Measurements from ENCODE around the gene TAS2R40. TPM values are rescaled to one million over a fixed set of nuclear protein-coding genes. Genes with fewer than 3 reads are reported as not detected.
A peak's percentile ranks its signal among the peaks of the same experiment; 100 is the strongest.
"Not testable (repeated sequence)": the region's sequence is repeated elsewhere in the genome, so short reads cannot be mapped to it uniquely, and the experiment has no call there.

The TAS2R40 gene
- not detected in 2 replicates for total RNA-seq

- DNase-seq (ENCODE audit: low read depth) = no peak
- no peak for TF ChIP-seq CTCF (conservative IDR thresholded peaks at IDR 0.05; ENCODE audit: low read depth, low read length)
- no peak within 1 kb of the TSS for H3K4me3 ChIP-seq (ENCODE audit: low read depth, low read length)
These were observed at the start of gene TAS2R40 for GRCh38 chr7:143221737-143222136. TAS2R40 (plus strand) TSS chr7:143222037; CDS start chr7:143222079, 42 bp downstream.

- no peak for DNase-seq (ENCODE audit: low read depth)
- TF ChIP-seq CTCF (conservative IDR thresholded peaks at IDR 0.05; ENCODE audit: low read depth, low read length) = no peak
- peak overlapping the region; percentile 38 for H3K4me3 ChIP-seq (ENCODE audit: low read depth, low read length)
These were observed 49.5 kb upstream of the TAS2R40 start for GRCh38 chr7:143172354-143172753.

- TF ChIP-seq CTCF (conservative IDR thresholded peaks at IDR 0.05; ENCODE audit: low read depth, low read length) = no peak
- no peak for DNase-seq (ENCODE audit: low read depth)
These were observed 45.7 kb upstream of the TAS2R40 start for GRCh38 chr7:143176128-143176527.

GRCh38 chr7:143177374-143178119 lies 44.3 kb upstream of the TAS2R40 start:
- no peak for TF ChIP-seq CTCF (conservative IDR thresholded peaks at IDR 0.05; ENCODE audit: low read depth, low read length)
- DNase-seq (ENCODE audit: low read depth) = no peak
- no peak overlapping the region for H3K4me3 ChIP-seq (ENCODE audit: low read depth, low read length)

More at GRCh38 chr7:143176128-143176527, 45.7 kb upstream of the TAS2R40 start:
- no peak overlapping the region for H3K4me3 ChIP-seq (ENCODE audit: low read depth, low read length)

- DNase-seq (ENCODE audit: low read depth); H3K4me3 ChIP-seq (ENCODE audit: low read depth, low read length): not testable (repeated sequence)
These were observed 41.1 kb upstream of the TAS2R40 start for GRCh38 chr7:143180771-143181170.

- no peak for TF ChIP-seq CTCF (conservative IDR thresholded peaks at IDR 0.05; ENCODE audit: low read depth, low read length)
- no peak for DNase-seq (ENCODE audit: low read depth)
- no peak overlapping the region for H3K4me3 ChIP-seq (ENCODE audit: low read depth, low read length)
These were observed 40.5 kb upstream of the TAS2R40 start for GRCh38 chr7:143181349-143181748.

- no peak for TF ChIP-seq CTCF (conservative IDR thresholded peaks at IDR 0.05; ENCODE audit: low read depth, low read length)
- DNase-seq (ENCODE audit: low read depth) = no peak
- no peak within 1 kb of the TSS for H3K4me3 ChIP-seq (ENCODE audit: low read depth, low read length)
These were observed 38.8 kb upstream of the TAS2R40 start, which contains the start of gene TAS2R39 for GRCh38 chr7:143183024-143183423. TAS2R39 (plus strand) TSS chr7:143183419; CDS start chr7:143183419, 0 bp downstream.
